Activated T-helper 1 cell treated with Interleukin-2 at 50 U/mL for 16 hours (primary cell): ENCODE measurements around the gene SLC39A10.
"Not testable (repeated sequence)": the region's sequence is repeated elsewhere in the genome, so short reads cannot be mapped to it uniquely, and the experiment has no call there.

Experiments used
- DNase-seq: peaks from one replicate; pipeline ENCODE4 v3.0.0-alpha.2; 2020; ENCODE audit warnings: low read depth

SLC39A10 gene

GRCh38 chr2:195674491-195675221 is 17.6 kb downstream of the SLC39A10 start:
- DNase-seq: no peak

- DNase-seq: no peak
These were observed 18.9 kb downstream of the SLC39A10 start for GRCh38 chr2:195675783-195676427.

- no peak for DNase-seq
These were observed 20.3 kb downstream of the SLC39A10 start for GRCh38 chr2:195677290-195677689.

- DNase-seq: no peak
These were observed 20.9 kb downstream of the SLC39A10 start for GRCh38 chr2:195677884-195678283.

- no peak for DNase-seq
These were observed 25.1 kb downstream of the SLC39A10 start for GRCh38 chr2:195682077-195682476.

GRCh38 chr2:195683174-195683573 is 26.1 kb downstream of the SLC39A10 start:
- DNase-seq: no peak

GRCh38 chr2:195686564-195686963 is 29.5 kb downstream of the SLC39A10 start:
- no peak for DNase-seq

GRCh38 chr2:195687320-195688086 is 30.5 kb downstream of the SLC39A10 start:
- DNase-seq: no peak

- DNase-seq: not testable (repeated sequence)
These were observed 35.5 kb downstream of the SLC39A10 start for GRCh38 chr2:195692531-195692930.

- DNase-seq: no peak
These were observed 37.5 kb downstream of the SLC39A10 start for GRCh38 chr2:195694553-195694952.

GRCh38 chr2:195695002-195695631 is 38.1 kb downstream of the SLC39A10 start:
- DNase-seq: no peak

GRCh38 chr2:195696012-195696411 is 39.0 kb downstream of the SLC39A10 start:
- DNase-seq: no peak

- DNase-seq: no peak
These were observed 40.7 kb downstream of the SLC39A10 start for GRCh38 chr2:195697681-195698220.

GRCh38 chr2:195700480-195700879 is 43.5 kb downstream of the SLC39A10 start:
- no peak for DNase-seq

GRCh38 chr2:195706161-195706900 is 49.3 kb downstream of the SLC39A10 start:
- DNase-seq: no peak

GRCh38 chr2:195709901-195710806 is 53.1 kb downstream of the SLC39A10 start:
- DNase-seq: no peak

- DNase-seq: no peak
These were observed 54.5 kb downstream of the SLC39A10 start for GRCh38 chr2:195711478-195711877.

- no peak for DNase-seq
These were observed 59.4 kb downstream of the SLC39A10 start for GRCh38 chr2:195716466-195716865.

GRCh38 chr2:195721042-195721441 is 64.0 kb downstream of the SLC39A10 start:
- DNase-seq: no peak

- no peak for DNase-seq
These were observed 65.0 kb downstream of the SLC39A10 start for GRCh38 chr2:195722075-195722474.
